ENCODE data around the gene MYBPHL.
"Not testable (repeated sequence)": the region's sequence is repeated elsewhere in the genome, so short reads cannot be mapped to it uniquely, and the experiment has no call there.

MYBPHL gene

GRCh38 chr1:109306832-109307273 is at the start of gene MYBPHL:
MYBPHL (minus strand) TSS chr1:109307011; CDS start chr1:109306991, 20 bp downstream.
- DNase-seq = no peak

- DNase-seq = no peak
These were observed 49.7 kb upstream of the MYBPHL start for GRCh38 chr1:109356505-109356904.

GRCh38 chr1:109354929-109355328 is 48.1 kb upstream of the MYBPHL start:
- DNase-seq = no peak

- DNase-seq = no peak
These were observed 44.6 kb upstream of the MYBPHL start for GRCh38 chr1:109351457-109351856.

GRCh38 chr1:109350655-109351054 is 43.8 kb upstream of the MYBPHL start:
- no peak for DNase-seq

GRCh38 chr1:109350182-109350581 is 43.4 kb upstream of the MYBPHL start:
- DNase-seq = no peak

- no peak for DNase-seq
These were observed 40.7 kb upstream of the MYBPHL start for GRCh38 chr1:109347511-109347910.

- no peak for DNase-seq
These were observed 35.4 kb upstream of the MYBPHL start for GRCh38 chr1:109341944-109342930.

- no peak for DNase-seq
These were observed 31.8 kb upstream of the MYBPHL start for GRCh38 chr1:109338608-109339007.

GRCh38 chr1:109338091-109338490 is 31.3 kb upstream of the MYBPHL start:
- no peak for DNase-seq

- DNase-seq = no peak
These were observed 28.3 kb upstream of the MYBPHL start for GRCh38 chr1:109335091-109335490.

GRCh38 chr1:109331113-109331512 is 24.3 kb upstream of the MYBPHL start:
- no peak for DNase-seq

- DNase-seq = no peak
These were observed 20.5 kb upstream of the MYBPHL start for GRCh38 chr1:109327285-109327684.

- DNase-seq = no peak
These were observed 16.2 kb upstream of the MYBPHL start for GRCh38 chr1:109322974-109323373.

- DNase-seq = no peak
These were observed 12.3 kb upstream of the MYBPHL start for GRCh38 chr1:109319114-109319513.

- DNase-seq = no peak
These were observed 9.7 kb upstream of the MYBPHL start for GRCh38 chr1:109316506-109316905.

- DNase-seq = no peak
These were observed 8.5 kb upstream of the MYBPHL start for GRCh38 chr1:109315288-109315687.

- no peak for DNase-seq
These were observed 8.0 kb upstream of the MYBPHL start for GRCh38 chr1:109314795-109315194.

- no peak for DNase-seq
These were observed 6.4 kb upstream of the MYBPHL start for GRCh38 chr1:109312978-109313775.

GRCh38 chr1:109312246-109312645 is 5.4 kb upstream of the MYBPHL start:
- no peak for DNase-seq

- no peak for DNase-seq
These were observed 2.5 kb upstream of the MYBPHL start for GRCh38 chr1:109309347-109309746.

- DNase-seq = no peak
These were observed 637 bp upstream of the MYBPHL start for GRCh38 chr1:109307274-109308021.

- not testable (repeated sequence) for DNase-seq
These were observed 820 bp downstream of the MYBPHL start for GRCh38 chr1:109305991-109306390.

Measured in stimulated activated CD4-positive, alpha-beta T cell treated with anti-CD3 and anti-CD28 coated beads, Interleukin-2, amount 100 ng/mL, for 48 hours (primary cell).